ENCODE results near the gene GSE1.

Gene GSE1

DNA sequence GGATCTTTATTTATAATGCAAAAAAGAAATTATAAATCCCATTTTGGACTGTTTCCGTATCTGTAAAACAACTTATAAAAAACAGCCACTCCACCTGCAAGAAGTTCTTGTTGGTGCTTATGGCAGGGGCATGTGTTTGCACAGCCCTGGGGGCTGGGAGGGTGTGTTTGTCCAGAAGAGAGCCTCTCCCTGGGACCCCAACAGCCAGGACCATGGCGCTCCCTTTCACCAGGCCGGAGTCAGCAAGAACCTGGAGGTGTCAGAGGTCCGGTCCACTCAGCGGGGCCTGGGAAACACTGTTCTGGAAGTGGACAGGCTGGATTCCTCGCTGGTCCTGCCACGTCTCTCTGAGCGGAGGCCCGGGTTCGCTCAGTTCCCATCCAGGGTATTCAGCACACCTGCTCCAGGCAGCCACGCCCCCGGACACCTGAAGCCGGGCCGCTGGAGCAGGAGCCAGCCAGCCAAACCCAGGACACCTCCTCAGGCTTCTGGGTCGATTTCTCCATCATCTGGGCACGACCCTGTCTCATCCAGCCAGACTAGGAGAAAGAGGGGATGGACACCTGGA is 94.5 kb downstream of the GSE1 start:
- DNase-seq (ENCODE audit: low spot score) = no peak

DNA sequence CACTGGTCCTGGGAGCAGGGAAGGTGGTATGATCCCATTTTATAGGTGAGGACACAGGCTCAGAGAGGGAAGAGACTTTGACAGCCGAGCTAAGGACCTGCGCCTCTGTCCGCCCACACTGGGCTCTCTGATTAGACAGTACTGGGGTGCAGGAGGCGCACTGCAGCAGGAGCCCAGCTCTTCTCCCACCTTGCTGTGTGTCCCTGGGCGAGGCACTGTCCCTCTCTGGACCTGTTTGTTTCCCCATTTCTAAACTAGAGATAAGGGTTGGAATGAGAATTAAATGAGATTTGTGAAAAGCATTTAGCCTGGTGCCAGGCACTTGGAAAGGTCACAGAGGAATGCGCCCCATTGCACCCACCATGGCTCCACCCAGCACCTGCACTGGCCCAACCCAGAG is 95.2 kb downstream of the GSE1 start:
- no peak for DNase-seq (ENCODE audit: low spot score)

DNA sequence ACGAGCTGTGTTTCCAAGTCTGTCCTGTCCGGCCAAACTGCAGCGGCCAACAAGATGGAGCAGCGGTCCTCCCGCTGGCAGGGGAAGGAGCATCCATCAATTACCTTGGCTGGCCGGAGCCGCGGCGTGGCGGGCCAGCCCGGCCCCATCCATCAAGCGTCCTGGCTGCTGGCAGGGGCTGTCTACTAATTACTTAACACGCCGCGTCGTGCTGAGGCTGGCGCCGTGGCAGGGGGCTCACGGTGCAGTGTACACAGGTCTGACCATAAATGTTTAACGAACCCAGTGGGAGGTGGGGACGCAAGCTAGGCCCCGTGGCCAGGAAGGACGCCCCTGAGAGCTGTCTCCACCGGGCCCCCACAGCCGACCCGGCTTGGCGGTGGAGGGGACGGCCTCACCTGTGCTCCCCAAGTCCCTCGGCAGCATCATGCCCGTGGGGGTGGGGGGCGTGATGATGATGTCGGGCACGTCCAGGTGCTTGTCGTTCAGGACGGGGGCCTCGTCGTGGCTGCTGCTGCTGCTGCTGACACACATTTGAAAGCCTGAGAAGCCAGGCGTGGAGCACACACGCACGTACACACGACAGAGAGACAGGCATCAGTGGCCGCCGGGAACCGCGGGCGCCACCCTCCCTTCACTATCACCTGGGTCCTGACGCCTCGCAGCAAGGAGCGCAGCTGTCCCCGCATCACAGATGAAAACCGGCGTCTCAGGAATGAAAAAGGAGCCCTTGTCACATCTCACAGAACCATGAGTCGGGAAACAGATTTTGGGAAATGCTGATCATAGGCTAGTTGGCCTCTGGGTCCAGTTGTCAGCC is 96.9 kb downstream of the GSE1 start:
- DNase-seq (ENCODE audit: low spot score) = no peak

DNA sequence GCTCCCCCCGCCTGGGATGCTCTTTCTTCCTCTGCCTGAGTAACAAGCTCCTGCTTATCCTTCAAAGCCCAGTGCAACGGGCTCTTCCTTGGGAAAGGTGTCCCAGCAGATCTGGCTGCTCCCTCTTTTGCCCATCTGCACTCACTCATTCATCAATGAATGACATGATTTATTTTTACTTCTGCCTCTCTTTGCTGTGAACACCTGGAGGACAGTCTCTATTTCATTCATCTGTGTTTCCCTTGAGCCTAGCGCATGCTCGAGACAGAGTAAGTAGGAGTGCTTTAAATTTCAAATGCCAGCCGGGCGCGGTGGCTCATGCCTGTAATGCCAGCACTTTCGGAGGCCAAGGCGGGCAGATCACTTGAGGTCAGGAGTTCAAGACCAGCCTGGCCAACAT is 97.6 kb downstream of the GSE1 start:
- no peak for DNase-seq (ENCODE audit: low spot score)

DNA sequence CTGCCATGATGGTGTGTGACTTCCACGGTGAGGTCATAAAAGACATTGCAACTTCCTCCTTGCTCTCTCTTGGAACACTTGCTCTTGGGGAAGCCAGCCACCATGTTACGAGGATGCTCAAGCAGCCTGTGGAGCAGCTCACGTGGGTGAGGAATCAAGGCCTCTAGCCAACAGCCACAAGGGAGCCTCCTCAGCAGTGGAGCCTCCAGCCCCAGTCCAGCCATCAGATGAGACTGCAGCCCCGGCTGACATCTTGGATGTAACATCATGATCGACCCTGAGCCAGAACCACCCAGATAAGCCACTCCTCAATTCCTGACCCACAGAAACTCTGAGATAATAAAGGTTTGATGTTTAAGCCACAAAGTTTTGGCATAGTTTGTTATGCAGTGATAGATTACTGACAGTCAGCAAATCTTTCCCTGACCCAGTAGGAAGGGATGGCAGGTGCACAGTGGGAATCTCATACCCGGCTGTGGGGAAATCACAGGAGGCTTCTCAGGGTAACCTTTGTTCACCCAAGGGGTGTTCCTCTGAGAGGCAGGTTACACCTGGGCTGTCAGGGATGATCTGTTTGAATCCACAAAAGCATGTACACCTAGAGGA is 99.0 kb downstream of the GSE1 start:
- DNase-seq (ENCODE audit: low spot score) = no peak

DNA sequence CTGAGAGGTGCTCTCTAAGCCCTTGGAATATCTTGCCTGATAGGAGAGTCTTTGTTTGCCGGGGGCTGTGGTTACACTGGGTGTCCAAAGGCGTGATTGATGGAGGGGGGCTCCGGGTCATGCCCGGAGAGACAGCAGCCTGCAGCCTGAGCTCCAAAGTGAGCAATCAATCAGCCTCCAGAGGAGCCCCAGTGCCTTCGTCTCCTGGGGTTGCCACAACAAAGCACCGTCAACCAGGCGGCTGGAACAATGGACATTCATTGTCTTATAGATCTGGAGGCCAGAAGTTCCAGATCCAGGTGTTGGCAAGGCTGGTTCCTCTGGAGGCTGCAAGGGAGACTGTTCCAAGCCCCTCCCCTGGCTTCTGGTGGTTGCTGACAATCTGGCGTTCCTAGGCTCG is 99.7 kb downstream of the GSE1 start:
- DNase-seq (ENCODE audit: low spot score) = no peak

DNA sequence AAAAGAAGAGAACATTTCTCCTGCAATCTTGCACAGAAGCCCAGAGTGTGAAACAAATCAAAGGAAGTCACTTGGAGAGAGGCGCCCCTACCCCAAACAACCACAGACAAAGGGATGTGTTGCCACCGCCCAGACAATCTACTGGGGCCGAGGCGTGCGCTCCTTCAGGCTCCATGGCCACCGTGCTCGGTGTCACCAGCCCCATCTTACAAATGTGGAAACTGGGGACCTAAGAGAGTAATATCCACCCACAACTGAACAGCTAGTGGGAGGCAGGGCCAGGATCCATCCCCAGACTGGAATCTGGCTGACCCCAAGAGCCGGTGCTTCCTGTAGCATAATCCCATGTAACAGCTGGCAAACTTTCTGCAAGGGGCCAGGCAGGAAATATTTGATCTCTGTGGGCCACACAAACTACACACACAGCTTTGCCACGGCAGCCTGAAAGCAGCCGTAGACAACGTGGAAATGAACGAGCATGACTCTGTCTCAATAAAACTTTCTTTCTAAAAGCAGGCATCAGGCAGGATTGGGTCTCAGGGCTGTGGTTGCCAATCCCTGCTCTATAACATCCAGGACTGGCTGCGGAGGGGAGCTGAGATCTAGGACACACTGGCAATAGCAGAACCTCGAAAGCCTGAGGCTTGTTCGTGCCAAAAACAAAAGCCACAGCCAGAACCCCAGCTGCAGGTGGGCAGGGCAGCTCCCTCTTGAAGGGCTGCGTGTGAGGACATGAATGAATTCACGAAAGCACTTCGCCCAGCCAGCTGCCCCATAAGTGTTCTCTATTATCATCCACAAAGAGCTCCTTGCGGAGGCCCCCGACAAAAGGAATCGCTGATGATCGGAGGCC is 102.3 kb downstream of the GSE1 start:
- no peak for DNase-seq (ENCODE audit: low spot score)

DNA sequence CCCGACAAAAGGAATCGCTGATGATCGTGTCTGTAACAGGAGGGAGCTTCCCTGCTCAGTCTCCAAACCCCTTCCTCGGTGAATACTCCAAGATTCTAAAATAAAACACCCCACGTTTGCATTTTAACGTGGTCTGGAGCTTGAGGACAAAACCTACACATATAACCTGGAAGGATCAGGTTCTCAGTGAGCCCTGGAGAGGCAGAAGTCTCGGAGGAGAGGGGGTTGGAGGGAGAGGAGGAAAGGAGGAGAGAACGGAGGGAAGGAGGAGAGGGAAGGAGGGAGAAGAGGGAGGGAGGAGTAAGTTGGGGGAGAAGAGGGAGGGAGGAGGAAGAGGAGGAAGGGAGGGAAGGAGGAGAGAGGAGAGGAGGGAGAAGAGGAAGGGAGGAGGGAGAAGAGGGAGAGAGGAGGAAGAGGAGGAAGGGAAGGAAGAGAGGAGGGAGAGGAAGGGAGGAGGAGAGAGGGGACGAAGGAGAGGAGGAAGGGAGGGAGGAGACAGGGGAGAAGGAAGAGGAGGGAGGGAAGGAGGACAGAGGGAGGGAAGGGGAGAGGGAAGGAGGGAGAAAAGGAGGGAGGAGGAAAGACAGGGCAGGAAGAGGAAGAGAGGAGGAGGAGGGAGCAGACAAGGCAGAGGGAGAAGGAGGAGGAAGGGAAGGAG is 103.0 kb downstream of the GSE1 start:
- DNase-seq (ENCODE audit: low spot score) = no peak

DNA sequence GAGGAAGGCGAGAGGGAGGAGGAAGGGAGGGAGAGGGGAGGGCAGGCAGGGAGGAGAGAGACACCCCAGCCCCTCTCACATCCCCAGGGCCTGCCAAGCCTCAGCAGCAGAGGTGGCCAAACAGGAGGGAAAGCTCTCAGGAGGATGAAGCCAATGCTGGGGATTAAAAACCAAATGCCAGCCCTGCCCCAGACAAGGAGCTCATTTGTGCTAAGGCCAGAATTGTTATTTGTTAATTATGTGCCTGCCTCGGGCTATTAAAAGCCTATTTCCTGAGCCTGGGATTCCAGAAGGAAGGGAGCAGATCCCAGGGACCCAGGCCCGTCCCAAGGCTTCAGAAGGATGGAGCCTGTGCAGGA is 103.5 kb downstream of the GSE1 start:
- no peak for DNase-seq (ENCODE audit: low spot score)

DNA sequence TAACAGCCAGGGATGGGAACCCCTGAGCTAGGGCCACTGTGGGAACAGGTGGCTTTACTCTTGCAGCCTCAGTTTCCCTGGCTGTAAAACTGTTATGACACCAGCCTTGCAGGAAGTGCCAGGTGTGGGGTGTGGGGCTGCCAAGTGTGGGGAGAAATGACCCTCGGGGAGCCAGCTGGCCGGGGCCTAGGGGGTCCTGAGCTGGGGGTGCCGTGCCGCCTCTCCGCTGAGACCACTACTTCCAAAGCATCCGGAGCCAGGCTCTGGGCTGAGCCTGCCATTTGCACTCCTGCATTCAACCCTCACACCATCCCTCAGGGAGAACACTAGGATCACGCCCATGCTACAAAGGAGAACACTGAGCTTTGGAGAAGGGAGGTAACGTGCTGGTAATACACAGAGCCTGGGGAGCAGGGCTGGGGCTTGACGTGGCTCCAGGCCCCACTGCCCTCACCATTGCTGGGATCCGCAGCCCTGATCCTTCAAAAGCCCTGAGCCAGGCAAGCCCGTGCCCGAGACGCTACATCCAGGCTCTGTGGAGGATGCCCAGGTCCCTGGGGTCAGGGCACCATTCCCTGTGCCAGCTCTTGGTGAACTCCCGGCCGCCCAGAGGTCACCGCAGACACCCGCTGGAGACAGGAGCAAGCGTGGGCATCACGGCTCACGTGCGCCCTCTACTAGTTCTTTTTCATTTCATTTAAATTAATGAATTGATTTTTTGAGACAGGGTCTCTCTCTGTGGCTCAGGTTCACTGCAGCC is 104.5 kb downstream of the GSE1 start:
- DNase-seq (ENCODE audit: low spot score) = peak; percentile 54

DNA sequence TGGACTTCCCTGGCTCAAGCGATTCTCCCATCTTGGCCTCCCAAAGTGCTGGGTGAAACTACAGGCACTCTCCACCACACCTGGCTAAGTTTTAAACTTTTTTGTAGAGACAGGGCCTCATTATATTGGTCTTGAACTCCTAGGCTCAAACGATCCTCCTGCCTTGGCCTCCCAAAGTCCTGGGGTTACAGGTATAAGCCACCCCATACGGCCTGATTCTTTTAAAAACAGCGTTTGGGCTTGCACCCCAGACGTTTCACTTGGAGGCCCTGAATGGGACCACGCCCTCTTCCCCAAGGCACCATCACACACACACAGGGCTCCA is 105.0 kb downstream of the GSE1 start:
- no peak for DNase-seq (ENCODE audit: low spot score)

DNA sequence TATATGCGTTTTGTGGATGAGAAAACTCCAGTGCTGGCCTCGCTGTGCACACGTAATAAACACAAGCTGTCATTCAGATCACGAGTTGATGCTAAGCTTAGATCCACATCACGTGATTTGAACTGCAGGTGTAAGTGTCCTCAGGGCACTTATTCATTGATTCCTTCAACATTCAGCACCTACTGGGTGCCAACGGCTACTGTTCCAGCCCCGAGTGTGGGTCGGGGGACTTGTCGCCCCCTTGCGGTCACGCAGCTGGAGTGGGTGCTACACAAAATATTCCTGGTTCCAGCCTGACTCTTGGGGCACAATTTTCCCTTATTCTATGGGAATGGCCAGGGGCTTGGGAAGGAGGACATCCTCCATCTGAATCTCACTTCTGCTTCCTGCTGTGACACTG is 105.6 kb downstream of the GSE1 start:
- no peak for DNase-seq (ENCODE audit: low spot score)

DNA sequence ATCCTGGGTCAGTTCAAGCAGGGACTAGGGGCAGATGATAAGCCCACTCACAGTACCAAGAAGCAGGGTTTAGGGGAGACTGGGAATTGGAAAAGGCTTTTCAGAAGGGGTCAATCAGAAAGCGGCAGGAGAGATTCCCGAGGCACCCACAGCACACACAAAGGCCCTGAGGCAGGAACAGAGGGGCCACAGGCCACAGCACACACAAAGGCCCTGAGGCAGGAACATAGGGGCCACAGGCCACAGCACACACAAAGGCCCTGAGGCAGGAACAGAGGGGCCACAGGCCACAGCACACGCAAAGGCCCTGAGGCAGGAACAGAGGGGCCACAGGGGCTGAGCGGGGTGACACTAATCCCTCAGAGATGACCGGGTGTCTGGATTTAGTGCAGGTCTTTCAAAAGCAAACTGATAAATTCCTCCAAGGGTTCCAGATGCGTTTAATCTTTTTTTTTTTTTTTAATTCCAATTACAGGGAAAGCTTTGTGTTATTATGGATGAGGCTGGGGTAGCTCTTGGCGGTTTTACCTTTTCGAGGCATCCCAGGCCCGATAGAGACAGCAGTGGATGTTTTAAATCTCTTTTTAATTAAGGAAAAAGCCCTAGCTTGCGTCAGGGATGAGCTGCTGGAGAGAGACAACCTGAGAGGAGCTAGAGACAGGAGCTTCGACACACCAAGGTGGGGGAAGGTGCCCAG is 106.6 kb downstream of the GSE1 start:
- DNase-seq (ENCODE audit: low spot score) = no peak

DNA sequence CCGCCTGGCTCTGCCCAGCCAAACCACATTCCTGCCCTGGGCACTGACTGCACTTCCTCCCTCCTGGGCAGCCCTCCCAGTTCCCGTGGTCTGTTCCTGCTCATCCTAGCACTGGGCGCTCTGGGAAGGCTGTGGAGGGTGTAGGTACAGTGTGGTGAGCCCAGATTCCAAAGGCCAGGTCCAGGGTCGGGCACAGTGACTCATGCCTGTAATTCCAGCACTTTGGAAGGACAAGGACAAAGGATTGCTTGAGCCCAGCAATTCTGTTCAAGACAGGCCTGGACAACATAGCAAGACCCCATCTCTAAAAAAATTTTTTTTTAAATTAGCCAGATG is 107.1 kb downstream of the GSE1 start:
- peak; percentile 61 for DNase-seq (ENCODE audit: low spot score)

DNA sequence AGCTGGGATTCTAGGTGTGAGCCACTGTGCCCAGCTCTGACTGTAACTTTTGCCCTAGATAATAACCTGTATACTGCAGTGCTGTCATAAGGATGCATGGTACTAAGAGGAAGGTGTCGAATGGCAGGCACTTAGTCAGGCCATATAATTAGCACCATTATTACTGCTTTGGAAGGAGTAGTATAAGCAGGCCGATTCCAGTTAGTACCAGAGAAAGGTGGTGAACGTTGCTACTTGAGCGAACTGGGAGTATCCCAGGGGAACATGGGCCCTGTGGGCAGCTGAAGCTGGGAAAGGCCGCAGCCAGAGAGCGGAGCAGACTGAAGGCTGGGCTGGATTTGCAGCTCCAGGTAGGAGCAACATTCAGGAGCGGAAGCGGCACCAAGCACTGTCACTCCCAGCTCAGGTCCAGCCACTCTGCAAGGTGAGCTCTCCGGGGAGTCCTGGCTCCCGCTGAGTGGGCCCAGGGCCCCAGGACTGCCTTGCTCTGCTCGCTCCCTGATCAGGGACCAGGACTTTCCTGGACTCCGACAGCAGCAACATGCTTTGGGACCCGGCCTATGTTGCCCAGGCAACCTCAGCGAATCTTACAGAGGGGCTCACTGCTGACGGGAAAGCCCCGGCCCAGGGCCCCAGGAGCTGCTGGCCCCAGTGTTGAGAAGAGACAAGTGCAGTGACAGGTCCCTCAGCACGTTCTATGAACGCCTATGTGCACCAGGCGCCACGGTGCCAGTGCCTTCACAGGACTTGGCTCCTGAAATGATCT is 109.2 kb downstream of the GSE1 start:
- DNase-seq (ENCODE audit: low spot score) = no peak

DNA sequence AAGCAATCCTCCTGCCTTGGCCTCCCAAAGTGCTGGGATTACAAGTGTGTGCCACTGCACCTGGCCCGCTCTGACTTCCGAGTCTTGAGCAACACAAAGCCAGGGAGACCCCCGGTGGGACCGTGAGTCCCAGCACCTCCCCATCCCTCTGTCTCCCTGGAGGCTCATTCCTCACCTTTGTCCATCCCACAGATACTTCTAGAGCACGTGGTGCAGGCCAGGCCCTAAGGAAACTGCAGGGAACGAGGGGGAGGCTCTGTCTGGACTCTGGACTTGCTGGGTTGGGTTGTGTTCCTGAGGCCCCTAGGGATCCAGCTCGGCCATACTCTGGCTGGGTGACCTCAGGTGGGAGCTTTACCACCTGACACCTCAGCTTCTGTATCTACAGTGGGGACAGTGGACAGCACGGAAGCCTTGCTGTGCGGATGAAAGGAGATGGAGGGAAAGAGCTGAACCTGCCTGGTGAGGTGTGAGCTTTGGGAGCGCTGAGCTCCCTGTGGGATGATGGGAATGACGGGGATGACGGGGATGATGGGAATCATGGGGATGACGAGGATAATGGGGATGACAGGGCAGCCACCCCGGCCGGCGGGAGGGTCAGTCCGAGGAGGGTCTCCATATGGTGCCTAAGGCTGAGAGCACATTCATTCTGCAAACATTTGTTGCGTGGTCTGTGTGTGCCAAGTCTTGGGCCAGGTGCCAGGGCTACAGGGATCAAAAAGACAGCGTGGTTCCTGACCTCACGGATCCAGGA is 111.2 kb downstream of the GSE1 start:
- DNase-seq (ENCODE audit: low spot score) = no peak

DNA sequence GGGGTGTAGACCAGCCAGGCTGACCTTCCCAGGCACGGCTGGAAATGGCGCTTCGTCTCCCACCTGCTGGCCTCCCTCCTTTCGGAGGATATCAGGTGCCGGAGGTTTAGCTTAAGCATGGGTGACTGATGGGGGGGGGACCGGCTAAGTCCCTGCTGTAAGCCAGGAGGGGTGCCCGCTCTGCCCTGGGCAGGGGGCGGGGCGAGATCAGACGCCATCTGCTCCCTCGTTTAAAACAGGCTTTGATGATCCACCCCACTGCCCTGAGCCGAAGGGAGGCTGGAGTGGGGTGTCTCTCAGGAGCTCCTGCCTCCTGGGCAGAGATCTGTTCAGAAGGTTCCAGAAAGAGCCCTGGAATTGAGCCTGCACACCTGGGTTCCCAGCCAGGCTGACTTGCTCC is 111.8 kb downstream of the GSE1 start:
- no peak for DNase-seq (ENCODE audit: low spot score)

Data from LoVo (cell line).